IMR-90 (cell line): ENCODE results near the gene HRH3. TPM values are rescaled to one million over a fixed set of nuclear protein-coding genes. Genes with fewer than 3 reads are reported as not detected.

Experiments used
- ATAC-seq: fragments of 200-7000 bp; cut with Tn5 transposase; 2 replicates; pipeline ENCODE4 v1.9.1; 2020; ENCODE audit warnings: low read depth, mild to moderate bottlenecking, moderate library complexity
- BruUV-seq: library from RNA; stranded (reverse); fragments of 400-500 nt; replicated peaks from 2 replicates; lab custom pipeline; 2021; lab: Mats Ljungman, UMichigan
- CTCF ChIA-PET: fragments of 300-600 bp; formaldehyde crosslinking; extraction: SDS; loops from one replicate; lab custom pipeline; 2021; ENCODE audit warnings: antibody characterized with exemption; lab: Yijun Ruan, JAX
- POLR2A ChIA-PET: fragments of 300-600 bp; sonication (Branson Sonifier 250); formaldehyde crosslinking; loops from one replicate; lab custom pipeline; 2022; ENCODE audit warnings: antibody characterized with exemption; ENCODE audit not compliant: unreplicated experiment; lab: Charles Lee
- DNase-seq: peaks from one replicate; pipeline ENCODE4 v3.0.0; 2013
- H2AFZ ChIP-seq: replicated peaks from 2 replicates; pipeline ENCODE3; 2013; ENCODE audit warnings: low read length, mild to moderate bottlenecking; ENCODE audit not compliant: poor library complexity
- H2AK5ac ChIP-seq: 2 replicates; pipeline ENCODE4 v1.6.1; 2013; ENCODE audit warnings: low read depth, low read length, inconsistent platforms
- H2AK9ac ChIP-seq: replicated peaks from 2 replicates; pipeline ENCODE3; 2013; ENCODE audit warnings: mild to moderate bottlenecking, low read depth, low read length, moderate library complexity; ENCODE audit not compliant: poor library complexity
- H2BK120ac ChIP-seq: 2 replicates; pipeline ENCODE4 v1.6.1; 2013; ENCODE audit warnings: low read depth, low read length, inconsistent platforms
- H2BK15ac ChIP-seq: 3 replicates; pipeline ENCODE4 v1.6.1; 2013; ENCODE audit warnings: low read depth, low read length, inconsistent platforms
- H2BK20ac ChIP-seq: 2 replicates; pipeline ENCODE4 v1.6.1; 2013; ENCODE audit warnings: low read depth, mild to moderate bottlenecking, inconsistent platforms, low read length, moderate library complexity
- H2BK5ac ChIP-seq: 2 replicates; pipeline ENCODE4 v1.6.1; 2013; ENCODE audit warnings: mild to moderate bottlenecking, low read depth, low read length, inconsistent platforms; ENCODE audit not compliant: poor library complexity, severe bottlenecking
- H3K14ac ChIP-seq: replicated peaks from 2 replicates; pipeline ENCODE4 v1.6.1; 2013; ENCODE audit warnings: low read depth, low read length, inconsistent platforms
- H3K18ac ChIP-seq: 2 replicates; pipeline ENCODE4 v1.6.1; 2013; ENCODE audit warnings: low read depth, low read length, control low read depth
- H3K23ac ChIP-seq: 2 replicates; pipeline ENCODE4 v1.6.1; 2013; ENCODE audit warnings: low read depth, low read length, inconsistent platforms
- H3K27ac ChIP-seq: 2 replicates; pipeline ENCODE4 v1.5.1; 2013; ENCODE audit warnings: mild to moderate bottlenecking, control low read depth, low read length; ENCODE audit not compliant: insufficient read depth
- H3K27me3 ChIP-seq: 2 replicates; pipeline ENCODE4 v1.6.1; 2013; ENCODE audit warnings: low read length; ENCODE audit not compliant: control insufficient read depth, insufficient read depth
- H3K36me3 ChIP-seq: 2 replicates; pipeline ENCODE4 v1.6.1; 2013; ENCODE audit warnings: low read length, mixed read lengths; ENCODE audit not compliant: control insufficient read depth, insufficient read depth
- H3K4ac ChIP-seq: 2 replicates; pipeline ENCODE4 v1.6.1; 2013; ENCODE audit warnings: low read depth, low read length, inconsistent platforms
- H3K4me1 ChIP-seq: 2 replicates; pipeline ENCODE4 v1.6.1; 2013; ENCODE audit warnings: low read length, mixed read lengths; ENCODE audit not compliant: control insufficient read depth, insufficient read depth
- H3K4me2 ChIP-seq: 2 replicates; pipeline ENCODE4 v1.6.1; 2013; ENCODE audit warnings: low read depth, mild to moderate bottlenecking, control low read depth, low read length, moderate library complexity
- H3K4me3 ChIP-seq: 2 replicates; pipeline ENCODE4 v1.5.1; 2013; ENCODE audit warnings: low read depth, mild to moderate bottlenecking, control low read depth, low read length, moderate library complexity; ENCODE audit not compliant: insufficient read depth
- H3K56ac ChIP-seq: 2 replicates; pipeline ENCODE4 v1.6.1; 2013; ENCODE audit warnings: low read length, inconsistent platforms; ENCODE audit not compliant: insufficient read depth; ENCODE audit errors: extremely low read depth
- H3K79me1 ChIP-seq, 2 experiments: 2 replicates each; pipeline ENCODE4 v1.6.1; 2013; ENCODE audit warnings: low read length in 2 of 2, inconsistent platforms in 1 of 2, low read depth in 1 of 2
- H3K9ac ChIP-seq: 2 replicates; pipeline ENCODE4 v1.6.1; 2013; ENCODE audit warnings: low read depth, low read length, control low read depth
- H3K9me1 ChIP-seq: 2 replicates; pipeline ENCODE4 v1.6.1; 2013; ENCODE audit warnings: low read length, inconsistent platforms; ENCODE audit not compliant: insufficient read depth
- H3K9me3 ChIP-seq: 2 replicates; pipeline ENCODE4 v1.6.1; 2013; ENCODE audit warnings: low read length; ENCODE audit not compliant: control insufficient read depth, insufficient read depth
- H4K20me1 ChIP-seq: 2 replicates; pipeline ENCODE4 v1.6.1; 2013; ENCODE audit warnings: low read length, inconsistent platforms; ENCODE audit not compliant: insufficient read depth
- H4K5ac ChIP-seq: 2 replicates; pipeline ENCODE4 v1.6.1; 2013; ENCODE audit warnings: mild to moderate bottlenecking, low read depth, low read length, control low read depth
- H4K8ac ChIP-seq, 2 experiments: 2 replicates each; pipeline ENCODE4 v1.6.1; 2013; ENCODE audit warnings: low read depth in 2 of 2, low read length in 2 of 2, control low read depth in 1 of 2, inconsistent platforms in 1 of 2
- H4K91ac ChIP-seq: 2 replicates; pipeline ENCODE4 v1.6.1; 2013; ENCODE audit warnings: low read depth, low read length, inconsistent platforms; ENCODE audit not compliant: insufficient read depth
- MAFK ChIP-seq: IDR thresholded peaks from 2 replicates; pipeline ENCODE4 v1.6.1; 2012; ENCODE audit warnings: low read depth, low read length, improper control_type of control experiment
- RCOR1 ChIP-seq: IDR thresholded peaks from 2 replicates; pipeline ENCODE4 v1.6.1; 2012; ENCODE audit warnings: mild to moderate bottlenecking, low read length, improper control_type of control experiment; ENCODE audit not compliant: insufficient replicate concordance
- WGBS, 2 experiments: methylation state at CpG; one replicate each; pipeline versions ENCODE4 v1.1.5 to v1.1.7; 2013; ENCODE audit warnings: missing lambda C conversion rate in 2 of 2; ENCODE audit not compliant: insufficient read length in 1 of 2; ENCODE audit errors: extremely low coverage in 2 of 2; 5-methylcytosine and 5-hydroxymethylcytosine counted together
- dilution Hi-C: fragments of 300-500 bp; cut with HindIII; formaldehyde crosslinking; loops from one replicate; pipeline ENCODE4 v1.14.3; 2018; ENCODE audit warnings: low sequenced_read_pairs; ENCODE audit not compliant: unreplicated experiment
- in situ Hi-C: fragments of 300-500 bp; cut with MboI; formaldehyde crosslinking; loops from 3 replicates; pipeline ENCODE4 v1.14.3; 2019; ENCODE audit warnings: low sequenced_read_pairs, inconsistent platforms, mixed read lengths
- intact Hi-C: fragments of 100-400 bp; cut with micrococcal nuclease; formaldehyde crosslinking; loops from 2 replicates; pipeline ENCODE4 v1.10.0; 2022
- polyA plus RNA-seq, 3 experiments: library from polyadenylated mRNA; depleted of rRNA; stranded (reverse); fragments of >200 nt; gene quantifications; 2 replicates each; pipeline ENCODE4 v1.2.3, GENCODE V29; 2012; ENCODE audit warnings: low replicate concordance in 1 of 3
- total RNA-seq: library from RNA; depleted of rRNA; stranded (reverse); fragments of >200 nt; gene quantifications from 2 replicates; pipeline ENCODE4 v1.2.3, GENCODE V29; 2012

The HRH3 gene
- total and polyA plus RNA-seq, 2 of the 4 experiments (the other 2 are of a cell fraction), result not detected

DNA sequence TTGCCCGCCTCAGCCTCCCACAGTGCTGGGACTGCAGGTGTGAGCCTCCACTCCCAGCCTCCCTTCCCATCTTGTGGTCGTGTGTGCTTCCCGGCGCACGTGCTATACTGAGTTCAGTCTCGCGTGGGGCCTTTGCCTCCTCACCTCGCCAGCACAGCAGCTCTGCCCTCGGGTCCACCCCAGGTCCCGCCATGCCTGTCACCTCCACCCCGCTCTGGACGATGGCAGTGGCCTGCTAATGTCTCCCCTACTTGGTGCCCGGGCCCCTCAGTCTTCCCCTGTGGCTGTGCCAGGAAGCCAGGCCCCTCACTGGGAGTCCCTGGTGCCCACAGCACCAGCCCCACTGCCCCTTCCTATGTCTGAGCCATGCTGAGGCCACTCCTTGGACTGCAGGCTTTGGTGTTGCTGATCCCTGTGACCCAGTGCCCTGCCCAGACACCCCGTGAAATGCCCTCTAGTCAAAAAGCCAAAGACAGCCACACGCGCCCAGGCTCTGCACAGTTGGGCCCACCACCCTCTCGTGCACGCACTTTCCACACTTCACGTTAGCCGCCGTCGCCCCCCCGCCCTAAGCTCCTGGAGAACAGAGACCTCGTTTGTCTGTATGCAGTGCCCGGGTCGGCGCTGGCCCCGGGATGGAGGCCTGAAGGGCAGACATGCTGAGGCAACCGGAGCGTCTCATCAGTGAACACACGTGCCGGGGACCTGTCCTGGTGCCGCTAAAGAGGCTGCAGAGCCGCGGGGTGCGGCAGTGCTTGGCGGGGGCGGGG lies 14.3 kb downstream of the HRH3 start:
- POLR2A ChIA-PET, result no interaction called here
- no peak overlapping the region for H3K4ac ChIP-seq
- H3K14ac ChIP-seq, result no peak overlapping the region
- no peak overlapping the region for H2AFZ ChIP-seq
- no peak overlapping the region for H3K9ac ChIP-seq
- H2AK5ac ChIP-seq, result no peak overlapping the region
- no peaks in the 10 kb centered on the region for H3K9me1 ChIP-seq
- no peak overlapping the region for H4K5ac ChIP-seq
- DNase-seq, result no peak
- TF ChIP-seq MAFK (no peak), RCOR1 (no peak)
- peaks cover 2% of the 10 kb centered on the region; the same call in 1 of the 2 replicates for H3K27me3 ChIP-seq
- no peak overlapping the region for H2BK5ac ChIP-seq
- no peak overlapping the region for H2BK15ac ChIP-seq
- H3K36me3 ChIP-seq, result peaks cover 18% of the 10 kb centered on the region; the same call in 1 of the 2 replicates
- intact Hi-C loops (no loop called here), dilution Hi-C loops (no loop called here), in situ Hi-C loops (no loop called here)
- BruUV-seq, result no TSS peak
- no peak overlapping the region for H2BK120ac ChIP-seq
- no peak overlapping the region for H3K4me3 ChIP-seq
- 93% methylated on average over 34 of the region's 38 CpGs; no CpG with 5 or more reads in 1 of the 2 experiments for WGBS, 2 experiments
- no peak overlapping the region for H2BK20ac ChIP-seq
- no peaks in the 10 kb centered on the region; a peak in 2 of 4 replicates for H3K79me1 ChIP-seq
- no peak overlapping the region for H3K18ac ChIP-seq
- H3K4me2 ChIP-seq, result no peak overlapping the region
- no peaks in the 10 kb centered on the region for H3K4me1 ChIP-seq
- peaks cover 4% of the 10 kb centered on the region; the same call in 1 of the 2 replicates for H4K20me1 ChIP-seq
- CTCF ChIA-PET, result no interaction called here
- H2AK9ac ChIP-seq, result no peak overlapping the region
- H3K56ac ChIP-seq, result no peak overlapping the region
- H4K91ac ChIP-seq, result no peak overlapping the region
- ATAC-seq, result no peak
- no peak overlapping the region for H4K8ac ChIP-seq
- H3K23ac ChIP-seq, result no peak overlapping the region
- H3K9me3 ChIP-seq, result no peaks in the 10 kb centered on the region
- H3K27ac ChIP-seq, result no peak overlapping the region
